Esophagus squamous epithelium (tissue), 5 donors: Measurements from ENCODE around the gene CRB1. TPM values are rescaled to one million over a fixed set of nuclear protein-coding genes. Genes with fewer than 3 reads are reported as not detected.

Experiments
- DNase-seq: peaks from one replicate; lab custom pipeline; 2025; lab: John Stamatoyannopoulos, UW
- H3K27ac ChIP-seq, 4 donors: fragments of 200-600 bp; sonication (generic); one replicate each; pipeline ENCODE4 v1.5.1; 2016 to 2019; ENCODE audit warnings: mild to moderate bottlenecking in 1 of 4
- H3K27me3 ChIP-seq, 4 donors: fragments of 200-600 bp; sonication (generic); 1 replicate in 3 of 4; 2 replicates in 1 of 4; pipeline versions ENCODE4 v1.5.1 to v1.6.0; 2017 to 2021; ENCODE audit warnings: antibody characterized with exemption in 1 of 4
- H3K36me3 ChIP-seq, 3 donors: fragments of 200-600 bp; sonication (generic); one replicate each; pipeline ENCODE4 v1.5.1; 2016 to 2019
- H3K4me1 ChIP-seq, 3 donors: fragments of 200-600 bp; sonication (generic); one replicate each; pipeline ENCODE4 v1.5.1; 2017 to 2019
- H3K4me3 ChIP-seq, 4 donors: fragments of 200-600 bp; sonication (generic); 1 replicate in 3 of 4; 2 replicates in 1 of 4; pipeline ENCODE4 v1.5.1; 2016 to 2019; ENCODE audit warnings: mild to moderate bottlenecking in 2 of 4, moderate library complexity in 1 of 4
- H3K9me3 ChIP-seq, 3 donors: fragments of 200-600 bp; sonication (generic); one replicate each; pipeline ENCODE4 v1.5.1; 2016 to 2019
- CTCF ChIP-seq, 6 experiments: fragments of 450-650 bp in 4 of 6; fragments of 200-600 bp in 2 of 6; sonication (generic) in 2 of 6; IDR thresholded peaks; one replicate each; pipeline ENCODE4 v1.5.1; 2016 to 2019; ENCODE audit warnings: antibody characterized with exemption in 6 of 6, mild to moderate bottlenecking in 4 of 6, moderate library complexity in 4 of 6
- POLR2A ChIP-seq, 4 donors: fragments of 450-650 bp; IDR thresholded peaks; one replicate each; pipeline ENCODE4 v1.6.1; 2017; ENCODE audit warnings: antibody characterized with exemption in 4 of 4, mild to moderate bottlenecking in 4 of 4, moderate library complexity in 3 of 4
- WGBS, 2 donors: methylation state at CpG; one replicate each; pipeline ENCODE4 v1.1.5; 2018; 5-methylcytosine and 5-hydroxymethylcytosine counted together
- intact Hi-C: fragments of 100-400 bp; cut with DNase I; formaldehyde crosslinking; loops from one replicate; pipeline ENCODE4 v1.15.0; 2022
- total RNA-seq, 4 donors: library from RNA; depleted of rRNA; stranded (reverse); fragments of >200 nt; gene quantifications; one replicate each; pipeline ENCODE4 v1.1.0, GENCODE V29; 2016
- donor health status: DM: yes; HTN: yes; CAD: no.

Gene CRB1
- total RNA-seq, 4 donors from 2014 or later = 0.19 TPM; not detected in 3

GRCh38 chr1:197327776-197328364, 59.8 kb downstream of the CRB1 start:
- TF ChIP-seq CTCF (IDR thresholded peaks at IDR 0.05) = peak in 4 of 6 experiments; percentile 7 to 42 (median 30)
- TF ChIP-seq POLR2A (IDR thresholded peaks at IDR 0.05) = no peak
- Histone ChIP-seq H3K27ac (no peak overlapping the region), H3K36me3 (no peaks in the 10 kb centered on the region), H3K9me3 (no peaks in the 10 kb centered on the region), H3K27me3 (no peaks in the 10 kb centered on the region), H3K4me1 (no peaks in the 10 kb centered on the region), H3K4me3 (no peak overlapping the region)
- 8 to 17% methylated on average over 2 of the region's 2 CpGs for WGBS, 2 donors
- intact Hi-C loops = no loop called here
- no peak for DNase-seq

GRCh38 chr1:197330213-197330612, 62.2 kb downstream of the CRB1 start:
- no peaks in the 10 kb centered on the region for H3K9me3 ChIP-seq
- H3K27me3 ChIP-seq = no peaks in the 10 kb centered on the region
- no peak for DNase-seq
- no peaks in the 10 kb centered on the region for H3K4me1 ChIP-seq
- TF ChIP-seq POLR2A (IDR thresholded peaks at IDR 0.05) = no peak
- no peak for TF ChIP-seq CTCF (IDR thresholded peaks at IDR 0.05)
- 70 to 72% methylated on average over 4 of the region's 4 CpGs for WGBS, 2 donors
- H3K4me3 ChIP-seq = no peak overlapping the region
- no peaks in the 10 kb centered on the region for H3K36me3 ChIP-seq
- no peak overlapping the region for H3K27ac ChIP-seq
- intact Hi-C loops = no loop called here

GRCh38 chr1:197331565-197331964, 63.5 kb downstream of the CRB1 start:
- no peak overlapping the region for H3K4me3 ChIP-seq
- TF ChIP-seq CTCF (IDR thresholded peaks at IDR 0.05) (no peak), POLR2A (IDR thresholded peaks at IDR 0.05) (no peak)
- no peaks in the 10 kb centered on the region for H3K36me3 ChIP-seq
- no peak overlapping the region for H3K27ac ChIP-seq
- DNase-seq = no peak
- no peaks in the 10 kb centered on the region for H3K27me3 ChIP-seq
- WGBS, 2 donors = 82 to 85% methylated on average over 5 of the region's 5 CpGs
- H3K9me3 ChIP-seq = no peaks in the 10 kb centered on the region
- no peaks in the 10 kb centered on the region for H3K4me1 ChIP-seq
- intact Hi-C loops = no loop called here

GRCh38 chr1:197333041-197333440, 65.0 kb downstream of the CRB1 start:
- DNase-seq = no peak
- WGBS, 2 donors = 89 to 94% methylated on average over 1 of the region's 1 CpG
- no peaks in the 10 kb centered on the region for H3K9me3 ChIP-seq
- H3K36me3 ChIP-seq = no peaks in the 10 kb centered on the region
- no peak overlapping the region for H3K27ac ChIP-seq
- intact Hi-C loops = no loop called here
- no peaks in the 10 kb centered on the region for H3K27me3 ChIP-seq
- H3K4me3 ChIP-seq = no peak overlapping the region
- no peaks in the 10 kb centered on the region for H3K4me1 ChIP-seq
- TF ChIP-seq CTCF (IDR thresholded peaks at IDR 0.05) = no peak
- TF ChIP-seq POLR2A (IDR thresholded peaks at IDR 0.05) = no peak

- Histone ChIP-seq H3K4me3 (no peak overlapping the region), H3K27ac (no peak overlapping the region), H3K36me3 (no peaks in the 10 kb centered on the region), H3K9me3 (no peaks in the 10 kb centered on the region), H3K4me1 (no peaks in the 10 kb centered on the region), H3K27me3 (peaks cover 0 to 3% (median 0%) of the 10 kb centered on the region in 4 donors)
- no peak for DNase-seq
- TF ChIP-seq POLR2A (IDR thresholded peaks at IDR 0.05) (no peak), CTCF (IDR thresholded peaks at IDR 0.05) (no peak)
- intact Hi-C loops = no loop called here
- WGBS, 2 donors = 72 to 92% methylated on average over 2 of the region's 2 CpGs
Observed at GRCh38 chr1:197336571-197336970, 68.5 kb downstream of the CRB1 start.
